HG03565 (cell line): Measurements from ENCODE around the gene CRYAA.
"Not testable (repeated sequence)": the region's sequence is repeated elsewhere in the genome, so short reads cannot be mapped to it uniquely, and the experiment has no call there.

Experiments
- ATAC-seq: cut with Tn5 transposase; IDR thresholded peaks from one replicate; pipeline ENCODE4 v1.9.1; 2021; ENCODE audit warnings: mild to moderate bottlenecking, moderate library complexity; ENCODE audit not compliant: unreplicated experiment

The CRYAA gene, protein sequence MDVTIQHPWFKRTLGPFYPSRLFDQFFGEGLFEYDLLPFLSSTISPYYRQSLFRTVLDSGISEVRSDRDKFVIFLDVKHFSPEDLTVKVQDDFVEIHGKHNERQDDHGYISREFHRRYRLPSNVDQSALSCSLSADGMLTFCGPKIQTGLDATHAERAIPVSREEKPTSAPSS

DNA sequence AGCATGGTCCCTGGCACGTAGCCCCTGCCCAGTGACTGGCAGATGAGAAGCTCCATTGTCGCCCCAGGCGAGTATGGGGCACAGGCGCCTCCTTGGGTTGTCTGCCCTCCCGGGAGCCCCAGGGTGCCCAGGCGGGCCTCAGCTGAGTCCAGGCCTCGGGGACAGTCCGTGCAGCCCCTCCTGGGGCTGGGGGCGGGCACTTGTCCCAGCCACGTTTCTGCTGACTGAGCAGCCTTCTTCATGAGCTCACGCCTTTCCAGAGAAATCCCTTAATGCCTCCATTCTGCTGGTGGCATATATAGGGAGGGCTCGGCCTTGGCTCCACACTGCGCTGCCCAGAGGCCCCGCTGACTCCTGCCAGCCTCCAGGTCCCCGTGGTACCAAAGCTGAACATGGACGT is at the start of gene CRYAA:
Gene CRYAA (plus strand): TSS at position 301 of the 400 bp plus-strand sequence. CDS start 92 bp downstream, at position 393.
- ATAC-seq = not testable (repeated sequence)

- ATAC-seq = not testable (repeated sequence)
Observed at GRCh38 chr21:43130094-43130493, 38.7 kb upstream of the CRYAA start.

GRCh38 chr21:43134520-43134919 is 34.3 kb upstream of the CRYAA start:
- not testable (repeated sequence) for ATAC-seq

GRCh38 chr21:43138944-43139343 is 29.9 kb upstream of the CRYAA start:
- ATAC-seq = not testable (repeated sequence)

DNA sequence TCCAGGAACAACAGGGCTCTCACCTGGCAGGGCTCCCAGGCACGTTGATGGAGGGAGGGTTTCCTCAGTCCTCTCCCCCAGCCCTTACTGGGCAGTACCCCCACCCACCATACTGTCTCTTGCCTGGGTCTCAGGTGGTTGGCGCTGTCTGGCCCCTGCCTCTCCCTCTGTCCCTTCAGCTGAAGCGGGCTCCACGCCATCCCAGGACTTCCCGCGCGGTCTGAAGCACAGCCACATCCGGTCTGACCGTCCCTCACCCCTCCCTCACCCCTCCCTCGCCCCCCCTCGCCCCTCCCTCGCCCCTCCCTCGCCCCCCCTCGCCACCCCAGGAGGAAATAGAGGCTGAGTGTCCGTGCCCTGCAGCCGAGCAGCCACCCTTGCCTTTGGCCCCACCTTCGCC is 27.4 kb upstream of the CRYAA start:
- ATAC-seq = not testable (repeated sequence)

DNA sequence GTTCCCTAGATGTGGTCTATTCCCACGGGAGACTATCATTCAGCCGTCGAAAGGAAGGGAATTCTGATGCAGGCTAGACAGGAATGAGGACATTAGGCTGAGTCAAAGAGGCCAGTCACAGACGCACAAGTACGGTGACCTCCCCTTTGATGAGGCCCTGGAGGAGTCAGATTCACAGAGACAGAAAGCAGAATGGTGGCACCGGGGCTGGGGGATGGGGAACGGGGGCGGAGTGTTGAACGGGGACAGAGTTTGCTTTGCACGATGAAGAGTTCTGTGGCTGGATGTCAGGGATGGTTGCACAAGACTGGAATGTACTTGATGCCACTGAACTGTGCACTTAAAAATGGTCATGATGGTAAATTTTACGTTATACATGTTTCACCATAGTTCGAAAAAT is 22.2 kb upstream of the CRYAA start:
- ATAC-seq = not testable (repeated sequence)

- not testable (repeated sequence) for ATAC-seq
Observed at GRCh38 chr21:43147999-43148398, 20.8 kb upstream of the CRYAA start.

- ATAC-seq = not testable (repeated sequence)
Observed at GRCh38 chr21:43149344-43149743, 19.5 kb upstream of the CRYAA start.

- not testable (repeated sequence) for ATAC-seq
Observed at GRCh38 chr21:43153601-43154000, 15.2 kb upstream of the CRYAA start.

DNA sequence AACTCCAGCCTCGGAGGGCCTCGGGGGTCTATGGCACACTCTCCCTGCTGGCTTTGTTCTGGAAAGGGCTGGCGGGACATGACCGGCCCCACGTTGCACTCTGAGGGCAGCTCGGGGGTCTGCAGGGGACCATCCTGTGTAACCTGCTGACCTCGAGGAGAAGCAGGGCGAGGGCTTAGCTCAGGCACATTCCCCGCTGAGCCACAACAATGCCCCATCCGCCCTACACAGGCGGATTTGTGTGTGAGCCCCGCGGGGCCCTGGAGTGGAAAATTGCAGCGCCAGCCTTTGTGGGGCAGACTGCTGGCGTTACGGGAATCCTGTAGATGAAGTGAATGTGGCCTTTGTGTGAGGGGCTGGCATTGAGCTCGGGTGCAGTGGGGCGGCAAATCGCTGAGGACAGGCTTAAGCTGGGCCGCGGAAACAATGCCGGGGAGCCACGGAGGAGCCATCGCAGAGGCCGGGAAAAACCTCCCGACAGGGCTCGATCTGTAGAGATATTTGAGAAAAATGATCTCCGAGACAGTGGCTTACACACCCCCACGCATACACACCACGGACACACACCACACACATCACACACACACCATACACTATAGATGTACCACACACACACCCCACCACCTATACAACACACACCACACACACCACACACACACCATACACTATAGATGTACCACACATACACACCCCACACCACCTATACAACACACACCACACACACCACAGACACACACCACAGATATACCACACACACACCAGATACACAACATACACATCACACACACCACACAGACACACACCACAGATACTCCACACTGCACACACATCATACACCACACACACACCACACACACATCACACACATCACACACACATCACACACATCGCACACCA is 9.3 kb upstream of the CRYAA start:
- ATAC-seq = not testable (repeated sequence)

DNA sequence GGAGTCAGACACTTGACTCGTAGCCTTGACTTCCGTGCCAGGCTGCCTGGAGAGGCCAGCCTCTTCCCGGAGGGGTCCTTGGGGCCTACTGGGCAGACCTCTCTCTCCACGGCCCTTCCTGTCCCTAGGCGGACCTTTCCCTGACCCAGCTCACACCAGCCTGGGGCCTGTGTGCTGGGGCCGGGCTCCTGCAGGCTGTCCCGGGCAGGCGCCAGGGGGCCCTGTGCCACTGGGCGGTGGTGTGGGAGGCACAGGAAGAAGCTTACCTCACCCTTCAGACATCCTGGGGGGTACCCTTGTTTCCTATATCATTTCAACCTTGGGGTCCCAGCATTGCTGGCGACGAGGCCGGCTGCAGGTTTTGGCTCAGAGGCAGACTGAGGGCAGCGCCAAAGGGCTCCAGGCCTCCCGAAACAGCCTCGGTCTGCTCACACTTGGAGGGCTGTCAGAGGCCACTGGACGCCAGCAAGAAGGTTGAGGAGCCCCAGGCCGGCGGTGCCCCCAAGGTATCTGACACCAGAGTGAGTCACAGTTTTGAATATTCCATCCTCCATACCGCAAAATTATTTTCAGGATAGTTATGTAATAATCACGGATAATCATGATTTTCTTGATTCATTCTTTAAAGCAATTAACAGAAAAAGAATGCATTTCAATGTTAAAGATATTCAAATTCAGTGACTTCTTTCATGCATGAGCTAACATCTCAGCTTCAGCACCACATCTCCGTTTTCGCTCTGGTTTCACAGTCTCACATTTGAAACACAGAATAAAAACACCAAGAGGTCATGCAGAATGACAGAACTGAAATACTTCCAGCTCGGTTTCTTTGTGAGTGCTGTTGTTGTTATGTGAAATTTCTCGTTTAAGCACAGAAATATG is 6.7 kb upstream of the CRYAA start:
- ATAC-seq = not testable (repeated sequence)

DNA sequence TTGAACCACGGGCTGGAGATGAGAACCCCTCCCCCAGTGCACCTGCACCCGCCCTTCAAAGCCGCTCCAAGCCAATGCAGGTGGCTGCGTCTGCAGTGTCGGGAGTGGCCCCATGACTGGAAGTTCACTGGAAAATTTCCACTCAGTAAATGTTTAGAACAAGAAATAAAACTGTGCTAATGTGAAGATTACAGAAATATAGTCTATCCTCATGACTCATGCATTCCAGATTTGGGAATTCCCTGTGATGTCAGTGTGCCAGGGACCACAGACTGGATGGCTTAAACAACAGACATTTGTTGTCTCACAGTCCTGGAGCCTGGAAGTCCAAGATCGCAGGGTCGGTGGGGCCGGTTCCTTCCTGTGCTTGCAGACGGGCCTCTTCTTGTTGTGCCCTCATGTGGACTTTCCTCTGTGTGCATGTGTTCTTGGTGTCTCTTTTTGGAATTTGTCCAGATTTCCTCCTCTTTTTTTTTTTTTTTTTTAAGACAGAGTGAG is 6.1 kb upstream of the CRYAA start:
- not testable (repeated sequence) for ATAC-seq

DNA sequence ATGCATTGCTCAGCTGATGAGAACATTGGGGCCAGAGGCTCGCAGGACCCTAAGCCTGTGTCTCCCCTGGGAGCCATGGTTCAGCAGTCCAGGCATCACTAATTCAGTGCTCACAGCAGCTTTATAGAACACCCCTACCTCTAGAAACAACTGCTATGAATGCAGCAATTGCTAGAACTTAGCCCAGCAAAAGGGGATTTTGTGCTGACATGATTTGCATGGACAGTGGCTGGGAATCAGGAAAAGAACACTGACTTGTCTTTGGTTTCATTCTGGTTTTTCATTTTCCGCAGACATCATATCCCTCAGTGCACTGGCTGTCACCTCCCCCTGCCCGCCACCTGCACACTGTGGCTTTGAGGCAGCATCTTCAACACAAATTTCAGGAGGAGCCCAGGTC is 4.0 kb upstream of the CRYAA start:
- ATAC-seq = not testable (repeated sequence)

GRCh38 chr21:43165734-43166133 is 3.1 kb upstream of the CRYAA start:
- ATAC-seq = not testable (repeated sequence)

DNA sequence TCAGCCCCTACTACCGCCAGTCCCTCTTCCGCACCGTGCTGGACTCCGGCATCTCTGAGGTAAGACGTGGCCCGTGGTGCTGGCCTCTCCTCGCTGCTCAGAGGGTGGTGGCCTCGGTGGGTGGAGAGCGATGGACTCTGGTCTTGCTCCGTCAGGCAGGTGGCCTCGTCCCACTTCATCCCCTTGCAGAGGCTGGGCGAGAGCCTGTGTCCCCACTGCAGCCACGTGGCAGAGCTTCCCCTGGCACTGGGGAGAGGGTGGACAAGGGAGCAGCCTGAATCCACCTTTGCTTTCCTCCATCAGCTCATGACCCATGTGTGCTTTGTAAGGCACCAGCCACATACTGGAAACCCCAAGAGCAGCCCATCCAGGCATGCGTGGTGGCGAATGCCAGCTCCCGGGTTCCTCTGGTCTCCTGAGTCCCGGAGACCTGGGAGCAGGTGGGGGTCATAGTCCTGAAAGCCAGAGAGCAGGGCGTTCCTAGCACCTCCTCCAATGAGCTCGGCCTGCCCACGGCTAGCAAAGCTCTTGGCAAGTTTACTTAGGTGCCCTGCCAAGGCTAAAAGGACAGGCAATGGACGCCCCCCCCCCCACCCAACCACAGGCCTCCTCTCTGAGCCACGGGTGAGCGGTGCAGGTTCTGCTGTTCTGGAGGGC is 550 bp downstream of the CRYAA start:
- not testable (repeated sequence) for ATAC-seq

GRCh38 chr21:43169891-43170290 is 1.1 kb downstream of the CRYAA start:
- ATAC-seq = not testable (repeated sequence)

- not testable (repeated sequence) for ATAC-seq
Observed at GRCh38 chr21:43172812-43173211, 4.0 kb downstream of the CRYAA start.

- not testable (repeated sequence) for ATAC-seq
Observed at GRCh38 chr21:43173438-43173837, 4.6 kb downstream of the CRYAA start.

DNA sequence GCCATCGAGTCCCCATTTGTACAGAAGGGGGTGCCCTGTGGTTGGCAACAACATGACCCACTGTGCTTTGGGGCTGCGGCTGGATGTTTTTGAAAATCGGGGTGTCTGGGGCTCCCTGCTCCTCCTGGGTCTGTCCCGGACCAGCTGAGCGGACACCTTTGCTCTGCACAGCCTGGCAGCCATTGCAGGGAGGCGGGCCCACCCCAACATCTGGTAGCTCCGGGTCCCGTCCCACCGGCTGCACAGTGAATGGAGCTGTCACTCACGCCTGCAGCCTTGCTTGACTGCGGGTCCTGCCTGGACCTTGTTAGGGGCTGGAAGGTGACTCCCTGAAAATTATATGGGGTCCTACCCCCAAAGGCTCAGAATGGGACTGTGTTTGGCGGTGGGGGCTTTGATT is 5.1 kb downstream of the CRYAA start:
- not testable (repeated sequence) for ATAC-seq

- ATAC-seq = not testable (repeated sequence)
Observed at GRCh38 chr21:43174998-43175397, 6.2 kb downstream of the CRYAA start.
